ENCODE measurements around the gene MTMR10.

MTMR10 gene

GRCh38 chr15:30917013-30917412 lies 74.4 kb downstream of the MTMR10 start:
- DNase-seq = no peak

- no peak for DNase-seq
Observed at GRCh38 chr15:30913761-30914160, 77.7 kb downstream of the MTMR10 start.

GRCh38 chr15:30906366-30906765 lies 85.1 kb downstream of the MTMR10 start:
- DNase-seq = no peak

- DNase-seq = no peak
Observed at GRCh38 chr15:30905821-30906220, 85.6 kb downstream of the MTMR10 start.

- no peak for DNase-seq
Observed at GRCh38 chr15:30904812-30905211, 86.6 kb downstream of the MTMR10 start.

- peak; percentile 87 for DNase-seq
Observed at GRCh38 chr15:30903497-30904187, 87.8 kb downstream of the MTMR10 start, which contains the start of gene FAN1. TSS of gene FAN1 (plus strand) at chr15:30903915. CDS start at chr15:30904664, 749 bp downstream.

- no peak for DNase-seq
Observed at GRCh38 chr15:30901889-30902288, 89.5 kb downstream of the MTMR10 start.

- no peak for DNase-seq
Observed at GRCh38 chr15:30896211-30896606, 95.2 kb downstream of the MTMR10 start.

GRCh38 chr15:30895461-30896210 lies 95.8 kb downstream of the MTMR10 start:
- DNase-seq = no peak

GRCh38 chr15:30889196-30889595 lies 102.2 kb downstream of the MTMR10 start:
- DNase-seq = no peak
